ENCODE data around the gene IGSF3. TPM values are rescaled to one million over a fixed set of nuclear protein-coding genes. Genes with fewer than 3 reads are reported as not detected.
A peak's percentile ranks its signal among the peaks of the same experiment; 100 is the strongest.
"Not testable (repeated sequence)": the region's sequence is repeated elsewhere in the genome, so short reads cannot be mapped to it uniquely, and the experiment has no call there.

IGSF3 gene
- total RNA-seq, 2 experiments from 2014 or later = 3.8 to 4.1 TPM

GRCh38 chr1:116570358-116571214 is 96.9 kb downstream of the IGSF3 start, which contains the start of gene CD58:
CD58 (minus strand) TSS chr1:116571026; CDS start chr1:116570972, 54 bp downstream.
- no peaks in the 10 kb centered on the region for H3K9me3 Mint-ChIP-seq (ENCODE audit: low read depth)
- ChIA-PET CTCF (interaction anchor here (0.7 to 1.4 kb wide), 4 partner anchors 29 to 167 kb away, joined by 3 to 4 read pairs (median 3); partner anchors contain the start of gene IGSF3), POLR2A (interaction anchor here (0.6 kb wide), 2 partner anchors 307 to 361 kb away, joined by 3 read pairs; no protein-coding TSS in a partner anchor)
- DNase-seq = peak; percentile 93
- peak; percentile 77 for ATAC-seq
- H3K27ac Mint-ChIP-seq = peak within 1 kb of the TSS; percentile 87
- H3K4me1 Mint-ChIP-seq = peaks cover 64% of the 10 kb centered on the region
- H3K36me3 Mint-ChIP-seq (ENCODE audit: low read depth) = peaks cover 7% of the 10 kb centered on the region
- H3K27me3 Mint-ChIP-seq = peaks cover 8% of the 10 kb centered on the region
- intact Hi-C loops (cut with DNase I, micrococcal nuclease) = loop anchor here (1.0 to 5.0 kb wide), 13 partner anchors 12 to 797 kb away; partner anchors contain the start of genes TTF2 (in 2 of the 2) and MAN1A2 (in 1 of the 2)
- peak within 1 kb of the TSS; percentile 91 for H3K4me3 Mint-ChIP-seq

- ATAC-seq = peak; percentile 37
- Mint-ChIP-seq H3K4me3 (peak overlapping the region; percentile 91), H3K36me3 (ENCODE audit: low read depth) (peaks cover 10% of the 10 kb centered on the region), H3K4me1 (peaks cover 63% of the 10 kb centered on the region), H3K9me3 (ENCODE audit: low read depth) (no peaks in the 10 kb centered on the region), H3K27me3 (peaks cover 8% of the 10 kb centered on the region), H3K27ac (peak overlapping the region; percentile 87)
- CTCF ChIA-PET = interaction anchor here (1.0 to 2.0 kb wide), 7 partner anchors 12 to 490 kb away, joined by 3 to 11 read pairs (median 4); partner anchors contain the start of gene TTF2
- POLR2A ChIA-PET = interaction anchor here (0.6 to 2.1 kb wide), 4 partner anchors 14 to 513 kb away, joined by 3 to 14 read pairs (median 4); partner anchors contain the start of gene TTF2
- intact Hi-C loops (cut with DNase I, micrococcal nuclease) = loop anchor here (1.0 to 10.0 kb wide), 13 partner anchors 12 to 797 kb away; partner anchors contain the start of genes TTF2 (in 2 of the 2) and MAN1A2 (in 1 of the 2)
- peak; percentile 68 for DNase-seq
Observed at GRCh38 chr1:116569776-116570357, 97.7 kb downstream of the IGSF3 start.

- DNase-seq (no peak), ATAC-seq (no peak)
- Mint-ChIP-seq H3K4me3 (peak overlapping the region; percentile 91), H3K9me3 (ENCODE audit: low read depth) (peaks cover under 1% of the 10 kb centered on the region), H3K36me3 (ENCODE audit: low read depth) (peaks cover 14% of the 10 kb centered on the region), H3K27ac (peak overlapping the region; percentile 34), H3K4me1 (peaks cover 62% of the 10 kb centered on the region), H3K27me3 (peaks cover 8% of the 10 kb centered on the region)
- intact Hi-C loops (cut with DNase I, micrococcal nuclease) = loop anchor here in 1 of 2 experiments (10.0 kb wide), 1 partner anchor 155 kb away; no protein-coding TSS in a partner anchor
- POLR2A ChIA-PET = interaction anchor here (0.6 to 2.1 kb wide), 4 partner anchors 13 to 513 kb away, joined by 3 to 14 read pairs (median 4); partner anchors contain the start of gene TTF2
- CTCF ChIA-PET = interaction anchor here (0.9 to 2.0 kb wide), 12 partner anchors 11 to 491 kb away, joined by 3 to 11 read pairs (median 4); partner anchors contain the start of gene TTF2
Observed at GRCh38 chr1:116569381-116569670, 98.2 kb downstream of the IGSF3 start.

GRCh38 chr1:116568662-116569380 is 98.7 kb downstream of the IGSF3 start:
- ATAC-seq = no peak
- Mint-ChIP-seq H3K27me3 (peaks cover 8% of the 10 kb centered on the region), H3K4me3 (peak overlapping the region; percentile 91), H3K4me1 (peaks cover 62% of the 10 kb centered on the region), H3K36me3 (ENCODE audit: low read depth) (peaks cover 18% of the 10 kb centered on the region), H3K27ac (peak overlapping the region; percentile 62), H3K9me3 (ENCODE audit: low read depth) (peaks cover 6% of the 10 kb centered on the region)
- ChIA-PET CTCF (interaction anchor here (0.5 to 2.0 kb wide), 16 partner anchors 11 to 491 kb away, joined by 3 to 11 read pairs (median 3); partner anchors contain the start of gene TTF2), POLR2A (interaction anchor here (0.6 to 2.1 kb wide), 4 partner anchors 13 to 514 kb away, joined by 4 to 14 read pairs (median 4); partner anchors contain the start of gene TTF2)
- intact Hi-C loops (cut with DNase I, micrococcal nuclease) = loop anchor here in 1 of 2 experiments (10.0 kb wide), 1 partner anchor 154 kb away; no protein-coding TSS in a partner anchor
- no peak for DNase-seq

- CTCF ChIA-PET = interaction anchor here (0.9 to 2.0 kb wide), 12 partner anchors 12 to 492 kb away, joined by 3 to 11 read pairs (median 3); partner anchors contain the start of gene TTF2
- Mint-ChIP-seq H3K4me1 (peaks cover 58% of the 10 kb centered on the region), H3K4me3 (peak overlapping the region; percentile 91), H3K36me3 (ENCODE audit: low read depth) (peaks cover 25% of the 10 kb centered on the region), H3K9me3 (ENCODE audit: low read depth) (peaks cover 10% of the 10 kb centered on the region), H3K27ac (peak overlapping the region; percentile 51), H3K27me3 (peaks cover 8% of the 10 kb centered on the region)
- intact Hi-C loops (cut with DNase I, micrococcal nuclease) = loop anchor here in 1 of 2 experiments (10.0 kb wide), 1 partner anchor 153 kb away; no protein-coding TSS in a partner anchor
- no peak for DNase-seq
- POLR2A ChIA-PET = interaction anchor here (0.6 to 2.1 kb wide), 3 partner anchors 12 to 492 kb away, joined by 4 to 14 read pairs (median 4); partner anchors contain the start of gene TTF2
- ATAC-seq = peak; percentile 14
Observed at GRCh38 chr1:116567790-116568661, 99.5 kb downstream of the IGSF3 start.

GRCh38 chr1:116565222-116565621 is 102.3 kb downstream of the IGSF3 start:
- Mint-ChIP-seq H3K4me3 (no peak overlapping the region), H3K27ac (no peak overlapping the region), H3K27me3 (no peaks in the 10 kb centered on the region), H3K9me3 (ENCODE audit: low read depth) (peaks cover 16% of the 10 kb centered on the region), H3K4me1 (peaks cover 68% of the 10 kb centered on the region), H3K36me3 (ENCODE audit: low read depth) (peaks cover 33% of the 10 kb centered on the region)
- intact Hi-C loops (cut with DNase I, micrococcal nuclease) = loop anchor here in 1 of 2 experiments (10.0 kb wide), 1 partner anchor 150 kb away; no protein-coding TSS in a partner anchor
- ATAC-seq = no peak
- ChIA-PET CTCF (interaction anchor here (2.2 kb wide), 1 partner anchor 9 kb away, joined by 7 read pairs; no protein-coding TSS in a partner anchor), POLR2A (interaction anchor here (0.7 kb wide), 1 partner anchor 94 kb away, joined by 3 read pairs; no protein-coding TSS in a partner anchor)
- DNase-seq = no peak

- POLR2A ChIA-PET = no interaction called here
- Mint-ChIP-seq H3K36me3 (ENCODE audit: low read depth) (peaks cover 30% of the 10 kb centered on the region), H3K4me3 (no peak overlapping the region)
Observed at GRCh38 chr1:116564426-116564825, 103.1 kb downstream of the IGSF3 start.

GRCh38 chr1:116562465-116562864 is 105.1 kb downstream of the IGSF3 start:
- ATAC-seq, POLR2A ChIA-PET, DNase-seq, H3K27ac Mint-ChIP-seq, H3K27me3 Mint-ChIP-seq, H3K4me3 Mint-ChIP-seq: not testable (repeated sequence)
- CTCF ChIA-PET = interaction anchor here (0.8 kb wide), 1 partner anchor 216 kb away, joined by 3 read pairs; no protein-coding TSS in a partner anchor
- H3K36me3 Mint-ChIP-seq (ENCODE audit: low read depth) = peaks cover 30% of the 10 kb centered on the region
- H3K4me1 Mint-ChIP-seq = peaks cover 65% of the 10 kb centered on the region
- H3K9me3 Mint-ChIP-seq (ENCODE audit: low read depth) = peaks cover 16% of the 10 kb centered on the region
- intact Hi-C loops (cut with DNase I, micrococcal nuclease) = loop anchor here in 1 of 2 experiments (10.0 kb wide), 1 partner anchor 148 kb away; no protein-coding TSS in a partner anchor

More at GRCh38 chr1:116564426-116564825, 103.1 kb downstream of the IGSF3 start:
- intact Hi-C loops (cut with DNase I, micrococcal nuclease) = loop anchor here in 1 of 2 experiments (10.0 kb wide), 1 partner anchor 150 kb away; no protein-coding TSS in a partner anchor
- CTCF ChIA-PET = interaction anchor here (2.2 kb wide), 1 partner anchor 10 kb away, joined by 7 read pairs; no protein-coding TSS in a partner anchor
- no peak overlapping the region for H3K27ac Mint-ChIP-seq
- peaks cover 16% of the 10 kb centered on the region for H3K9me3 Mint-ChIP-seq (ENCODE audit: low read depth)
- no peak for DNase-seq
- no peak for ATAC-seq
- no peaks in the 10 kb centered on the region for H3K27me3 Mint-ChIP-seq
- peaks cover 66% of the 10 kb centered on the region for H3K4me1 Mint-ChIP-seq

GRCh38 chr1:116561563-116561962 is 106.0 kb downstream of the IGSF3 start:
- H3K4me3 Mint-ChIP-seq = no peak overlapping the region
- peaks cover 30% of the 10 kb centered on the region for H3K36me3 Mint-ChIP-seq (ENCODE audit: low read depth)
- DNase-seq (no peak), ATAC-seq (no peak)
- no peak overlapping the region for H3K27ac Mint-ChIP-seq
- H3K4me1 Mint-ChIP-seq = peaks cover 74% of the 10 kb centered on the region
- ChIA-PET POLR2A (no interaction called here), CTCF (interaction anchor here (1.0 to 1.1 kb wide), 2 partner anchors 10 to 111 kb away, joined by 3 read pairs; no protein-coding TSS in a partner anchor)
- H3K27me3 Mint-ChIP-seq = no peaks in the 10 kb centered on the region
- H3K9me3 Mint-ChIP-seq (ENCODE audit: low read depth) = peaks cover 16% of the 10 kb centered on the region
- intact Hi-C loops (cut with DNase I, micrococcal nuclease) = loop anchor here in 1 of 2 experiments (10.0 kb wide), 1 partner anchor 147 kb away; no protein-coding TSS in a partner anchor
